Measurements from ENCODE around the gene PIGS.
"Not testable (repeated sequence)": the region's sequence is repeated elsewhere in the genome, so short reads cannot be mapped to it uniquely, and the experiment has no call there.

The PIGS gene

DNA sequence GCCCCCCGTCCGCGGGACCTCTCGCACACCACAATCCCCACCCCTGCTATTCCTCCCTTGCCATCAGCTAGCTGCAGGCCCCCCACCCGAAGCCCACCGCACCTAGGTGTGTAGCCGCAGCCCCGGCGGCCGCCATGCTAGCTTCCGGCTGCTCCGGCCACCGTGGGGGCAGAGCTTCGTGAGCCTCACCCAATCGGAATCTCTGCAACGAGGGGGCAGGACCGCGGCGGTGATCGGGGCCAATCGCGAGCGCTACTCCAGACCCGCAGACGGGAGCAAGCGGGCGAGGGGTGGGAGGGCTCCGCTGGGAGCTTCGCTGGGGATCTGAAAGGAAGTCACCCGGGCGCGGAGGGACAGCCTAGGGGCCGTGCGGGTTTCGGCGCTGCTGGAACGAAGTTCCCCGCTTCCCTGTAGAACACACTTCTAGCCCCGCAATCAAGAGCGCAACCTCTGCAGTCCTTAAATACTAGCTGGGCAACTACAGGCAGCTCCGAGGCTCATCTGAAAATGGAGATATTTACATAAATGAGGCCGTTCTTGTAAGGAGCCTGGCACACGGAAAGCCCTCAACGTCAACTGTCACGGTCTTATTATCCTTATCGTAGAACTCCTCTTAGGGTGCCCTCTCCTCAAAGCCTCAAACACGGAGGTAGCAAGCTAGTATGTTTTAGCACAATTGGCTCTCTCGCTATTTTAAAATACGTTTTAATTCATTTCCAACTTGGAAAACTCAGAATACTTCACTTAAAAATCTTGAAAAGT lies at the start of gene PIGS:
TSS of gene PIGS (minus strand) at position 164 of the 762 bp plus-strand sequence. CDS start at position 136, 28 bp downstream.
- peak; percentile 93 to 96 for DNase-seq

DNA sequence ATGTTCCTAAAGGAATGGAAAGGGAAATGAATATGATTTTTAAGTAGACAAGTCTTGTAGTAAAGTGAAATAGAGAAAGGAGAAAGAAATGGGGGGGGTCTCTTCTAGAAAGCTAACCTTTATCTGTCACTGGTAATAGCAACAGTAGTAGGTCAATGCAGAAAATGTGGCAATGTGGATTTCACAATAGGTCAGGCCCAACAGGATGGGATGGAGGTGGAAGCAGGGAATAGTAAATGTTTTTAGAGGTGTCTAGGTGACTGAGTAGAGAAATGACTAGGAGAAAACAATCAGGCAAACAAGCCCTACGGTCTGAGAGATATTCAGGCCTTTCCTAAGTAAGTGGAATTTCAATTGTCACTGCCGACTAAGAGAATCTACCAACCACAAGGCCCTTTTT lies 48.7 kb upstream of the PIGS start:
- DNase-seq, result no peak

DNA sequence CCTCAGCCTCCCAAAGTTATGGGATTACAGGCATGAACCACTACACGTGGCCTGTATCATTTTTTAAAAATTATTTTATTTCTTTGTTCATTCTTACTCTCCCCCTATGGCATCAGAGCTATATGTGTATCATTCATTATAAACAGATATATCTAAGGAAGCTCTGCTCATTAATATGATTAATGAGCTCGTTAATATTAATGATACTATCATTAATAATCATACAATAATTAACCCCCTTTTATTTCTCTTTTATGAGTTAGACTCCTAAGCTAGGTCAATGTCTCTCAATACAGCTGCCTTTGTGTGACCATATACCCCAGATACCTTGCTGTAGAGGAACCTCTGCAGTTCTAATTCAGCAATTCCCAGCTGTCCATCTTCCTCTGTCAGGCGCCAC lies 47.1 kb upstream of the PIGS start:
- no peak for DNase-seq

DNA sequence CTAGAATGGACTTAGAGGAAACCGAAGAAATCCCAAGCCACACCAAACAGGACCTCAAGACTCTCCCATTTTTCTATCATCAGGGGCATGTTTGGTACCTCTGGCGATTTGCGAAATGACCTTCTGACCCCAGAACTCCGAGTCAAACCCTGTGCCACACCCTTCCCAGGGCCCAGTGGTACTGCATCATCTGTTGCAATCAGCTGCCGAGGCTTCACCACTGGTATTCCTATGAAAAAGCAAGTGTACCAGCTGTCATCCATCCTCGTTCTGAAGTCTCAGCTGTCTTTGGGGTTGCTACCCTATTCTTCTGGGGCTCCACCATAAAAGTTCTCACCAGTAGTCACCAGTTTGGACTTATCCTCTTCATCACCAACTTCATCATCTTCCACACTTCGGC lies 45.0 kb upstream of the PIGS start:
- no peak for DNase-seq

DNA sequence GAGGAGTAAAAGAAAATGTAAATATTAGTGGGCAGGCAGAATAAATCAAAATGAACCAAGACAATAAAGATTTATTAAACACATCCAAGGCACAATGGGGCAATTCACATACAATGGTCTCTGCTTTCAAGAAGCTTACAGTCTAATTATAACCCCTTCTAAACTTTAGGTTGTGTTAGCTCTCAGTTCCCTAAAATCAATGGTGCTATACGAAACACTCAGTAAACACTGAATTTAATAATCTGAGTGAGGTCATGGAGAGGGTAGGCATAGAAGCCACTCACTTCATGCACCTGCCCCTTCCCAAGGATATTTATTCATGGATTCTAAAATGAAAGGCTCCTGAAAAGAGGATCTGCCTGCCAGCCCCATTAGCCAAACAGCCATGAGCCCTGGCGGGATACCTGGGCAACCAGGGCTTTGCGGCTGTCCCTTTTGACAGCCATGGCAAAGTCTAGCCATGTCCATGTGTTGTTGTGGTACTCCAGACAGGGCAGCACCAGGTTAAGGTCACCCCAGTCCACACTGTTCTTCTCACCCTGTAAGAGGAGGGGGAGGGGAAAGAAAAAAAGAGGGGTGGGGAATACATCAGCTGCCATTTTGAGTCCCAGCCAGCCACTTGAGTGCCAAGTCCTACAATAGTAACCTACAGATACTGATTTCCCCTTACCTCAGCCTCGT lies 44.1 kb upstream of the PIGS start:
- no peak for DNase-seq

DNA sequence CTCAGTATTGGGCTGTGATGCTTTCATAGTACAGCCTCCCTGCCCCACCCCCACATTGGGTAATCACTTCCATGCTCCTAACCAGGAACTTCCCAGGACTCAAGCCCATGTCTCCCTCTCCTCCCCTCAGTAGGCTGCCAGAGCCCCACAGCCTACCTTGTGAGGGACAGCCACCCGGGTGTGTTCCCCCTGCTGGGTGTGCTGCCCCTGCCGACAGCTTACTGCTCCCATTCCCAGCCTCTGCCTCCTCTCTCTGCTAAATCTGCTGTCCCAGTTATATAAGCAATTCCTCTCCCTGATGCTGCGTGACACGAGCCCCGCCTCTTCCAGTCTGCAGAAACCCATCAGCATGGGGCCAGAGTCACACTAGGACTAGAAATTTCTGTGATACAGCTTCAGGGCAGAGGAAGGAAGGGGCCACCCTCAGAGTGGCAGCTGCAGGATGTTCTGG lies 42.6 kb upstream of the PIGS start, which contains the start of gene RSKR:
TSS of gene RSKR (minus strand) at position 255 of the 451 bp plus-strand sequence. CDS start at position 231, 24 bp downstream.
- no peak for DNase-seq

DNA sequence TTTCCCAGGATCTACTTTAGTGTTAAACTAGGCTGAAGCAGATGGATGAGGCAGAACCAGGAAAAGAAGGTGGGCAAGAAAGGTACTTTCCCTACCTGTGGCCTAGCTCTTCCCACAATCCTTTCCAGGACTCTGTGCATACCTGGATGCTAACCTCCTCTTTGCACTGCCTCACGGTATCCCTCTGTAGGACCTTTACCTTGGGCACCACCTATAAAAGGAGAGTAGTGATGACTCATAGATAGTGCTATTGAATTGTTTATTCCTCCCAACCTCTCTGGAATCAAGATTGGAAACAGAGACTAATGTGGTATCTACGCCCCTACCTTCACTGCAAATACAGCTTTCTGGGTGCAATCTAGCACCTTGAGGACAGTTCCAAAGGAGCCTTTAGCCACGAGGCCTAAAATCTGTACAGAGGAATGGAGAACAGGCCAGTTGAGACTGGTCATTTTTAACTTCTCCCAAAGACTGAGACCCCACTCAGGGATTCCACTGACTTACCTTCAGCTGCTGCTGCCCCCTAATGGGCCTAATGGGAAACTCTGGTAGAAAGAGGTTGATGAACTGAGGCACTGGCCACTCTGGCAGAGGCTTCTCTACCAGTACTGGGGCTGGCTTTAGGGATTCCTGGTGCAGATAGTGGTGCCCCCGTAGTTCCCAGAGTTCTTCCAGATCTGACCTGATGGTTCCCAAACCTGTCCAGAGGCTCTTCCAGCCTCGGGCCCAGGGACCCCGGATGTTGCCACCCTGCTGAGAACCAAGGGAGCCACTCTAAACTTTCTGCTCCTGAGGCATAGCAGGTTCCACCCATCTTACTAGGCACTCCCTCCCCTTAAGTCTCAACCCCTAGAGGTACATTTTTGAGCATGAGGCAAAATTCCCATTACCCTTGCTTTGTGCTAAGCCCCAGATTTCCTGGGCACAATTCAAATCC lies 41.9 kb upstream of the PIGS start:
- peak; percentile 15 to 43 for DNase-seq

DNA sequence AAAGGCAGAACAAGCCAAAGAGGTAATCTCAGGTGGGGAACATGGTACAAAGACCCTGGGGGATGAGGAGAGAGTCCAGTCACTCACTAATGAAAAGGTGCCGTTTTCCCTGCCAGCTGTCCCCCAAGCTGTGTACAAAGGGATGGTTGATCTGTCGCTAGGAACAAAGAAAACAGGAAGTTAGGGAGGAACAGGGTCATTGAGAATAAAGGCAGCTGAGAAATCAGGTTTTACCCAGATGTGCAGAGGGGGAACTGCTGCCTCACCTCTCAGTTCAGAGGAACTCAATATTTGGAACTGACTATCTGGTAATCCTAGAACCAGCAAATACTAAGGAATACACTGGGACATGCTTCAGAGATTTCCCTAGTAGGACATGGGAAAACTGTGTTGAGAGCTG lies 41.2 kb upstream of the PIGS start:
- no peak for DNase-seq

DNA sequence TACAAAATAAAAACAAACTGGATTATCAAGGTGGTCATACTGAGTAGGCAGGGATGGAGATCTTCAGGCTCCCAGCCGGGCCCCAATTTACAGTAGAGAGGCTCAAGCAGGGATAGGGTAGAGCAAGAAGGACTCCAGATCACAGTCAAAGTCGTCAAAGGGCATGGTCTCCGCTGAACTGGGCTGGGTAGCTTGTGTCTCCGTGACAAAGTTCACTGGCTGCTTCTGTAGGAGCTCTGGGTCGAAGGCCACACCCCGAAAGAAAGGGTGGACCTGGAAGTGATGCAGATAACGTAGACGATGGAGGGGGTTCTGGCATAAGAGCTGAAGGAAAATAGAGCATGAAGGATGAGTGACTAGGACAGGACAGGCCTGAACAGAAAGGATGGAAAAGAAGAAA lies 39.1 kb upstream of the PIGS start:
- DNase-seq, result no peak

DNA sequence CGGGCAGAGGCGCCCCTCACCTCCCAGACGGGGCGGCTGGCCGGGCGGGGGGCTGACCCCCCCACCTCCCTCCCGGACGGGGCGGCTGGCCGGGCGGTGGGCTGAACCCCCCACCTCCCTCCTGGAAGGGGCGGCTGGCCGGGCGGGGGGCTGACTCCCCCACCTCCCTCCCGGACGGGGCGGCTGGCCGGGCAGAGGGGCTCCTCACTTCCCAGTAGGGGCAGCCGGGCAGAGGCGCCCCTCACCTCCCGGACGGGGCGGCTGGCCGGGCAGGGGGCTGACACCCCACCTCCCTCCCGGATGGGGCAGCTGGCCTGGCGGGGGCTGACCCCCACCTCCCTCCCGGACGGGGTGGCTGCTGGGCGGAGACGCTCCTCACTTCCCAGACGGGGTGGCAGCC lies 32.7 kb upstream of the PIGS start:
- not testable (repeated sequence) for DNase-seq

DNA sequence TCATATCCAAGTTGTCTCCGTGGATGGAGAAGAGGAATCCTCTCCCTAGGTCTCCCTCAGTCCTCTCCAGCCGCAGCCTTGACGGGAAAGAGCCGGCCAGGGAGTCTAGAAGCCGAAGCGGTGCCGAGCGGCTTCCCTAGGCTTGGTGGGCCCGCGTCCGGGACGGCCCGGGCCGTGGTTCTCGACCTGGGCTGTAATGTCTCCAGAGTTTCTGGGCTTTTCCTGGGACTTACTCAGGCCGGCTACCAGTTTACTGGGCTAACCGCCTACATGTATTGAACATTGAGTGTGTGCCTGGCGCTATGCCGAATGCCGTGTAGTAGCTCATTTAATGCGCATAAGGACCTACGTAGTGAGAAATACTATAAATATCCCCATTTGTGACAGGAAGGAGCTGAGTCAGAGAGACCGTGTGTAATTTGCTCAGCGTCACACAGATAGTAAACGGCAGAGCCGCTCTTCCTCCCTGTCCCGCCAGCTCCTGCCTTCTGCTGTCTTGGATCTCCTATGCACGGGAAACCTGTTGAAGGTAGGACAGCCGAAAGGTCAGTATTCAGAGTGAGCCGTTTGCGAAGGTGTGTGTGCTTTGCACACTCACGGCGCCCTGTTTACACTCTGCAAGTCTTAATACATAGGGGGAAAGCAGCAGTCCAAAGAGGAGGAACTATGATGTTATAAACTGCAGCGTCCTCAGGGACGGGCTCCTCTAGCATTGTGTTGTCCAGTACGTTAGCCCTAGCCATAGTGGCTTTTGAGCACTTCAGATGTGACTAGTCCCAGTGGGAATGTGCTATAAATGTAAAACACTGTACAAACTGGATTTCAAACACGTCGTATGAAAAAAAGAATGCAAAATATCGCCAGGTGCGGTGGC lies 28.2 kb upstream of the PIGS start:
- DNase-seq, result peak; percentile 69 to 72

DNA sequence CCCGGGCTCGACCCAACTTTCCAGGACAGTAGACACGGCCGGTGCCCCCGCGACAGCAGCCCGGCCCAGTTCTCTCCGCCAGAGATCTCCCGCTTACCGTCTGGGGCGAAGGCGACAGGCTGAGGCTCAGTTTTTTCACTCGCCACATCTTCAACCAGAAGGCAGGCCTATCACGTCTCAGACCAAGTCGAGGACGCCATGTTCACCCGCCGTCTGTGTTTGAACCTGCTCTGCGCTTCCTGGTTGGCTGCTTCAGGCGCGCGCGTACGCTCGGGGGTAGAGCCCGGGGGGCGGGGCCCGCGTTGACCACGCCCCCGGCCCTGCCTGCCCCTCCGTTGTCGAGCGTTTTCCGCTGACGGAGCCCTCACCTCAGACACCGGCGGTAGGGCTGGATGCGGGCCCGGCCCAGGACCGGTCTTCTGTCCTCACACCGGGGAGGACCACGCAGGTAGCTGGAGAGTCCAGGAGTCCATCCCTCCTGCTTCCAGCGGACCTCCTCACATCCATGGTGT lies 27.5 kb upstream of the PIGS start, which contains the start of gene SPAG5:
TSS of gene SPAG5 (minus strand) at position 227 of the 512 bp plus-strand sequence. CDS start at position 148, 79 bp downstream.
- peak; percentile 94 for DNase-seq

DNA sequence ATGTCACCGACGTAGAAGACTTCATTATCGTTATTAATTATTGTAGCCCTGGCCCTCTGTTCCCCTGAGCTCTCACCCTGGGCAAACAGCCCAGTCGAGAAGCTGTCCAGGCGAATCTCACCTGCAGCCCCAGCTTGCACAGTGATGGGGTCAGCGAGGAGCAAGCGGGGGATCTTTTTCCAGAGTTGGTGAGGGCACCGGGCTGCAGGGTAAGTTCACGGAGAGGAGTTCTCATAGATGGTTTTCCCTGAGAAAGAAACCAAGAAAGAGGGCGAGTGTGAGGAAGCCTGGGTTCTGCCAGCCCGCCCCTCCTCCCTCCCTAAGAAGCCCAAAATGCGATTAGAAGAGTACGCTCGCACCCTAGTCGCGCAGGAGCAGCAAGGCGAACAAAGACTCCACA lies 27.1 kb upstream of the PIGS start:
- no peak for DNase-seq

DNA sequence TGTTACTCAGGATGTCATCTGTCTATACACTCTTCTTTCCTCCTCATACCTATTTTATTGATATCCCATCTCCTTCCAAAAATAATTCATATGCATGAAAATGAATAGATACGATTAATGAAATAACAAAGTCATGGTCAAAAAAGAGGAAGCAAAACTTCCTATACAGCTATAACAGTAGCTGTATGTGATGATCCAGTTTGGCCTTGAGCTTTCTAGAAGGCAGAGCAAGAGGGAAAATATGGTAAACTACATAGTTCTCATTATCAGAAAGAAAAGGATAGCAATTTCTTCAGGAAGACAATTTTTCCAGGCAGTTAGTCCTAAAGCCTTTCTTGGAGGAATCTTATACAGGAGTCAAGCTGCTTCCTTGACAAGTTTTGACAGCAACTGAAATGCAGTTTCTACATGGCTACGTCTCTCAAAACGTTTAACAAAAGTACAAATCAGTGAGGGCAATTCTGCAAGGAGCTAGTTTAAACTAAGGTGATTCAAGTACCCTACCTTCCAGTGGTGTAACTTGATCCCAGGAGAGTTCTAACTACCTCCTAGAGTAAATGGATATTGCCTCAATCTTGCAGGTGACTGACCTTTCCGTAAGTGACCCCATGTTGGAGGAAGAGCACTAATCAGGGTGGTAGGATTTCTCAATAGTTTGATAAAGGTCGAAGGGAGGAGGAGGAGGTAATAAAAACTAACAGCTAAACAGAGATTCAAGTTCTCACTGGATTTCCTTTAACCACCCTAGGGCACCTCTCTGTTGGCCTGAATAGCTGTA lies 26.5 kb upstream of the PIGS start:
- no peak for DNase-seq

DNA sequence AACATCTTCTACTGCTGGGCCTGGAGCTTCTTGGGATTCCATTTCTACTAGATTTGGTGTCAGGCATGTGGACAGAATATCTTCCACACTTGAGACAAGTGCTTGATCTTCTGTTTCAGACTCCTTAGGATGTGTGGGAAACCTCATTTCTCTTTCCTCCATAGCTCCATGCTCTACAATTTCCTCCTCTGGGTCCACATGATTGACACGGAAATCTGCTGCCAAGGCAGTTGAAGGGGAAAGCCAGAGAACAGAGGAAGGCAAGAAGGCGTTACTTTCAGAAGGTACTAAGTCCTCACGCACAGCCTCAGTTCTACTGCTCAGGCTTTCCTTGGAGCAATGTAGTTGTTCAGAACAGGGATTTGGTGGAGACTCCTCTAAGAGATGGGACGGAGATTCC lies 20.9 kb upstream of the PIGS start:
- no peak for DNase-seq

DNA sequence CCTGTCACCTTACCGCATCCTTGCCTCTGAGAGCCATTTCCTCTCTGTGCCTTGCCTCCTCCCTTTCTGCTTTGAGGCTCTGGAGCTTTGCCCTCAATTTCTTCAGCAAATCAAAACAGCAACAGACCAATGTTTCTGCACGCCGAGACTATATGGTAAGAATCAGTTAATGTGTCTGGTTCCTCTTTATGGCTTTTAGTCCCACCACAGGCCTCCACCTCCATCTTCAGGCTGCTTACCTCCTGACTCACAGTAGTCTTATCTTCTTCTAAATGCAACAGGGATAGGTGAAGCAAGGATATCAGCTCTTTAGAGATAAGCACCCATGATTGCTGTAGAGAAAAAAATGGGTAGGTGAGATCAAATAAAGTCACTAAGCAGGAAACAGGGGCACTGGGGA lies 14.5 kb upstream of the PIGS start:
- DNase-seq, result no peak

DNA sequence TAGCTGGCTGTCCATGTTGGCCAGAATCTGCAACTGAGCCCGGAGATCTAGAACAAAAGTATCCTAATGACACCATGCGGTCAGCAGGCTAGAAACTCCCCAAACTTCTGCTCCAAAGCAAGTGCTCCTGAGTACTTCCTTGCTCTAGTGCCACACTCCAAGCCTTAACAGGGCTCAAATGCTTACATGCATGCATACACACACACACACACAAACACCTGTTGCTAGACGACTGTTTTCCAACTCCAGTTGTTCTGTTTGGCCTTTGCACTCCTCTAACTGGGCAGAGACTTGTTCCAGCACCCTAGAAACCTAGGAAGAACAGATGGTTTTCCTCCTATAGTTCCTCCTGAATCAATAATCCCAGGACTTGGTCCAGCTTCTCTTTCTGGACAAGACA lies 13.1 kb upstream of the PIGS start:
- no peak for DNase-seq

DNA sequence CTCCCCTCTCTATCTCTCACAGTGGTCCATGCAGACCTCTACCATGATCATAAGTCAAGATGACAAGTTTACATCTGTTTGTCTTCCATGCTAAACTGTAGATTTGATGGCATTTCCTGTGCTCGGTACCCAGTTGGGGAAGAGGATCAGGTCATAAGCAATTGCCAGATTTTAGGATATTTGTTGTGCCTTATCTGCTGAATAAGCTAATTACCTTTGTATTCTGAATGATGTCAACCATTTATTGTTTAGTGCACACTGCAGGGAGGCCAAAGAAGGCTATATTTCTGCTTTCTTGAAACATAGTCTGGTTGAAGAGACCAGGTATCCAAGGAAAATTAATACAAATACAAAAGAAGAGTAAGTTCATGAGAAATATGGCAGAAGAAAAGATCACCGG lies 11.2 kb upstream of the PIGS start:
- no peak for DNase-seq

DNA sequence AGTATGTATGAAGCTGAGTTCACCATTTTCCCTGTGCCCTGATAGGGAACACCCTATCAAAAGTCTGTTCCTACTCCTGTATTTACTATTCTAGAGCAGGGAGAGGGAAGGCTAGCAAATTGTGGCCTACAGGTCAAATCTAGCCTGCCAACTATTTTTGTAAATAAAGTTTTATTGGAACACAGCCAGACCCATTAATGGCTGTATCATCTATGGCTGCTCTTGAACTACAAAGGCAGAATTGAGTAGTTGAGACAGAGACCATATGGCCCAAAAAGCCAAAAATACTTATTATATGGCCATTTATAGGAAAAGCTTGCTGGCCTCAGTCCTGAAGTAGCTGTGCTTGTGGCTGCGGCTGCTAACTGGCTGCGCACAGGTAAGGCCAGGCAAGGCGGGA lies 9.6 kb upstream of the PIGS start:
- DNase-seq, result no peak

DNA sequence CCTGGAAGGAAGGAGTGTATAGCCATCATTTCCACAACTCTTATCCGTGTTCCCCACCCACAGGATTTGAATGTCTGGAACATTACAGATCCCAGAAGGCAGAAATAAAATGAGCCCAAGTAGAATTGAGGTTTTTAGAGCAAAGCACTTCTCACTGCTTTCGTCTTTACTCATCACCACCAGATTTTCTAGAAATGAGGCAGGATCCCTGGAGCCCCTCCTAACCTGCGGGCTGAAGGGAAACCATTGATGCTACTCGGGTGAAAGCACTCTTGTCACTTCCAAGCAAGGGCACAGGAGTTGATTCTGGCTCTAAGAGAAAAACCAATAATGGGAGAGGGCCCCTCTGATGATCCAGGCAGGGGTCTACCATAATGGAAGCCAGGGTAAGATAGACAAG lies 8.2 kb upstream of the PIGS start:
- peak in 1 of 2 donors; percentile 32 for DNase-seq
